Stimulated activated CD4-positive, alpha-beta T cell treated with anti-CD3 and anti-CD28 coated beads, Interleukin-4, amount 100 ng/mL, for 1 hour (primary cell): ENCODE measurements around the gene OR8K3.

Experiments used
- DNase-seq: peaks from one replicate; pipeline ENCODE4 v3.0.0-alpha.2; 2020

OR8K3 gene

DNA sequence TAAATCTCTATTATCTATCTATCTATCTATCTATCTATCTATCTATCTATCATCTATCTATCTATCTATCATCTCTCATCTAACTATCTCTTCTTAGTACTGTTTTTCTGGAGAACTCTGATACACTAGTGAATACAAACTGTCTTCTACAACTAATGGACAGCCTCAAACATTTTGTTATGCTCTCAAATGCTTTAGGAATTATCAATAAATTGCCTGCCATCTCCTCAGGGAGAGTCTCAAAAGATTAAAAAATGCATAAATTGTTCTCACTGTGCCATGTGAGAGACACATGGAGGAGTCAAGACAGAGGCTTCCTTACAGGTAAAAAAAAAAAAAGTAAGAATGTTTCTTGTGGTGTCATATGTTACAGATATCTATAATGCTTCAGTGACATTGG, at the start of gene OR8K3:
OR8K3 (plus strand) TSS at position 301 of the 400 bp plus-strand sequence. CDS start 3,163 bp downstream, outside the sequence.
- no peak for DNase-seq

DNA sequence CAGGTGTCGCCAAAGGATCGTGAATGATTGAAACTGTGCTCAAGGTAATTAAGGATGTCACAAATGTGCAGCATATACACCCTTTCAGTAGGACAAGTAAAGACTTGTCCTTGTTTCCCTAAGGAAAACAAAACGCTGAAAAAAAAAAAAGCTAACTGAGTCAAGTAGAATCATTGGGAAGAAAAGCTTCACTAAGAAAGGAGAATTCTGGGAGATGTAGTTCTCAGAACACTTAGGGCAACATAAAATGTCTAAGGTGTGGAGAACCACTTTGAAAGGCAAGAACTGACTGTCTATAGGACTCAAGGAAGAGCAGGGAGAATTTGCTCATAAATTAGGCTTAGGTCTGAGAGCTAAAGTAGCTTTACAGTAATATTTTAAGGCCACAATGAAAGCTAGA, 43.9 kb upstream of the OR8K3 start:
- DNase-seq: no peak

DNA sequence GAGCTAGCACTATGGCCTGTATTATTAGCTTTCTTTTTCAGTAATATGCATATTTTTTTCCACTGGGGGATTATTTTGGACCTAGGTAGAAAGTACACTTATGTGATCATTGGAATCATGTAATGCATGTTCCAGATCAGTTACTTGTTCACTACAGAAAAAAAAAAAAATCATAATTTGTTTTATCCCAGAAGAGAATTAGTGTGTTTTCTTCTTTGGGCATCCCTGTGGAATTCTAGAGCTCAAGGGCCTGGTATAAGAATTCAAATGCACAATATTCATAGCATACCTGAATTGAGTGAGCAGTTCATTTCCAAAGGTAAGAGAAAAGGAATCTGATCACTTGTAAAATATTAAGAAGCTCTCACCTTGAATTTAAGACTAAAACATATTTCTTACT, 41.1 kb upstream of the OR8K3 start, which contains the start of gene OR5T1:
OR5T1 (plus strand) TSS at position 301 of the 400 bp plus-strand sequence. CDS start 1,485 bp downstream, outside the sequence.
- DNase-seq: no peak

DNA sequence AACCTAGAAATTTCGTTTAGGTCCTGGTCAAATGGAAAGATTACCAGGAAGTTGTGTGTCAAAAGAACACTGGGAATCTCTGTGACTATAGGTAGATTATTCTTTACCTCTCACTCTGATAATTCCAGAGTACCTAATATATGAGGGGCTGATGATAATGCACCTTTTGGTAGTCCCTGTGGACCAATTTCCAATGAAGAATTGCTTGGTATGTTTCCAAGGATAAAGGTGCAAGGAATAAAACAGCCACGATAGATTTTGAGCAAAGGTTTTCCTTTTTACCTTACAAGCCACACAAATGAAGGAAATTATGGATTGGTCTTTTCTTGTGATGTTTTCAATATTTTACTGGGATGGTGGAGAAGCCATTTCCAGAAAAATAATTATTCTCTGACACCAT, 22.8 kb upstream of the OR8K3 start, which contains the start of gene OR8H1:
OR8H1 (minus strand) TSS at position 101 of the 400 bp plus-strand sequence. CDS start 1,192 bp downstream, outside the sequence.
- DNase-seq: no peak

DNA sequence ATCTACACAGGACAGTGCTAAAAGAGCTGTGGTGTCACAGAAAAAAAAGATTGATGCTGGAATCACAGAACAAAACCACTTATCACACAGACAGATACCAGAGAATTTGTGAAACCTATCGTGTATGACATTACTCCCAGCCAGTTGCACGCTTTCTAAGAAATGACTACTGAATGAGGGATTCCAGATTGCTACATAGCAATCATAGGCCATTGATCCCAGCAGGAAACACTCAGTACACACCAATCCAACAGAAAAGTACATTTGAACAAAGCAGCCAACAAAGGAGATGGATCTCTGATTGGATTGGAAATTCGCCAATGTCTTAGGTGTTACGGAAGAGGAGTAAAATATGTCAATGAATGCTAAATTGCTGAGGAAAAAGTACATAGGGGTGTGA, 18.0 kb upstream of the OR8K3 start:
- no peak for DNase-seq

DNA sequence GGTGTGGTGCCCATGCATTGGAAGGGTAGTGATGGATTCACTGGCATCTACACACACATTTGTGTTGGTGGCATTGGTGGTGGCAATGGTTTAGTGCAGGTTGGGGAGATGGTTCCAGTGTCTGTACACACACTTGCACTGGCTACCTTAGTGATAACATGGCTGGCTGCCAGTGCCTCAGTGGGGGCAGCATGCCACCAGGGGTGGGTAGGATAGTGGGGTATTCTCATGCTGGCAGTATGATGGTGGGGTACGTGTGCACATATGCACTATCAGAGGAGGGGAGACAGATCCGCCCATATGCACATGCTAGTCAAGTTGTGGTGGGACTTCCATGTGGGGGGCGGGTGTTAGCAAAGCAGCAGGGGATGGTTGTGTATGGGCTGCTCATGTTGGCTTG, 7.1 kb upstream of the OR8K3 start:
- DNase-seq: no peak

DNA sequence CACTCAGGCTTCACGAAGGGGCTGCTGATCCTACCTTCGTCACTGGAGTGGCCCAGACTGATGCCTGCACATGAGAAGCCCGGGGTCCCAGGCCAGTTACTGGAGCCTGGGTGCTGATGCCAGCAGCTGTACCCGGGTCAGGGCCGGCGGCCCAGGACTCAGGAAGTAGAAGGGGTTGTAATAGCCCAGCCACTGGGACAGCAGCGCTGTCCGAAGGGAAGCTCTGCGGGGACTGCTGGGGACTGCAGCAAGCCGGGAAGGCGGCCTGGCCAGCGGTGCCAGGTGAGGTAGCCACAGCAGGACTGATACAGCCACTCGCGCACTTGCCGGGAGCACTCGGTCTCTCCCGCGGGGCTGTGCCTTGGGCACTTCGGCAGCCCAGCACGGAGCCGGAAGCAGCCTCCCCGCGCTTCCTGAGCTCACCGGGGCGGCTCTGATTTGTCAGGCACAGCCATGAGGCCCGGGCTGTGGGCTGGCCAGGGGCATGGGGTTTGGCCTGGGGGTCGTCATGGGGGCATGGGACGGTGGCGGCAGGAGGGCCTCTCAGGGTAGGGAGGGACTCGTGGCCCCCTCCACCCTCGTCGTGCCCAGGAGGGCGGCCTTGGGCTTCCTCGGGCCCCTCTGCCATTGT, 17.0 kb downstream of the OR8K3 start:
- no peak for DNase-seq

DNA sequence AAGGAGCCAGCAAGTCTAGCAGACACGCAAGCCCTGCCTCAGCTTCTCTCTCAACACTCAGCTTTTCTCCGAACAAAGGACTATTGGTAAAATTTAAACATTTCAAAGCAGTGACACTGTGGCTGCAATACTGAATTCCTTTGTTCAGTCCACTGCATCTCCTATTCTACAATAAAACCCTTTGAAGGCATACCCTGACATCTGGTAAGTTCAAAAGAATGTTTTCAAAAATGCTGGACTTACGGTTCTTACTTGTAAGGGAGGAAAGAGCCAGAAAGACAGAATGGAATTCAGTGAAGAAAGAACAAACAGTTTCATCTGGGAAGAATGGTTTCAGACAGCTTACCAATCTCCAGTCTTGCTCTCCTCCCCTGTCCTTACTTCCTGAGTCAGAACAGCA, 18.2 kb downstream of the OR8K3 start:
- DNase-seq: no peak

DNA sequence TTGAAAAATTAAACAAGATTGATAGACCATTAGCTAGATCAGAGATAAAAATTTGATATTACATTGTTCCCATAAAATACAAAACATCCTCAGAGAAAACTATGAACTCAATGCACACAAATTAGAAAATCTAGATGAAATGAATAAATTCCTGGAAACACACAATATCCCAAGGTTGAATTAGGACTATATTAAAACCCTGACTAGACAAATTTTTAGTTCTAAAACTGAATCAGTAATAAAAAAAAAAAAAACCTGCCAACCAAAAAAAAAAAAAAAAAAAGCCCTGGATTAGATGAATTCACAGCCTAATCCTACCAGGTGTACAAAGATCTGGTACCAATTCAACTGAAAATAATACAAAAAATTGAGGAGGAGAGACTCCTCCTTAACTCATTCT, 25.3 kb downstream of the OR8K3 start:
- no peak for DNase-seq

DNA sequence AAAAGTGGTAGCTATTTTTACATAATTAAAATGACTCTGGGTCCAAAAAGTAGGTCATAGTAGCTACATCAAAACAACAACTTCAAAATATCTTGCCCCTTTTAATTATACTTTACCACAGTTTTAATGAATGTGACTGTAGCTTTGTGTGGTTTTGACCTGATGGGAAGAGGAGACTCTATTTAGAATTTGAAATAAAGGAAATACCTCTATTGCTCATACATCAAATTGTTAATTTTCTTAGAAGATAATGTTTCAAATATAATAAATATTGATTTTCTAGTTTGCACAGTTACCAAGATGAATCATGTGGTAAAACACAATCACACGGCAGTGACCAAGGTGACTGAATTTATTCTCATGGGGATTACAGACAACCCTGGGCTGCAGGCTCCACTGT, 30.8 kb downstream of the OR8K3 start, which contains the start of gene OR8K1:
OR8K1 (plus strand) TSS at position 301 of the 400 bp plus-strand sequence; CDS start at position 301, 0 bp downstream.
- DNase-seq: no peak

DNA sequence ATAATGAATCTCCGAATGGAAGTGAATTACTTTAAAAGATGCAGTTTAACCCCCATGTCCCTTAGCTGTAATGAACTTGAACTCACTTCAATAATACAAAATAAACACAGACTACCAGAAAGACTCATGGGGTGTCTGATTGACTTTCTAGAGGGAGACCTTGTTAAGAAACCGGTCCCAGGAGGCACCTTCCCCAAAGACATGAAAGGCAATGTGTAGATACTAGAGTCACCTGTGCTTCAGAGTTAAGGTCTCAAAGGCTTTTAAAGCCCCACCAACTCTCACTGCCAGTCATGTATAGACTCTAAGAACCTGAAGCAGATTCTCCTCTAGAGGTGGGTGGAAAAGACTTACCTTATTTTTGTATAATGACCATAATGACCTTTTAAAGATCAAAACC, 39.0 kb downstream of the OR8K3 start, which contains the start of gene OR8J1:
OR8J1 (plus strand) TSS at position 301 of the 400 bp plus-strand sequence. CDS start 5,956 bp downstream, outside the sequence.
- no peak for DNase-seq
